DND-41 (cell line): Measurements from ENCODE around the gene WDFY4.

Experiments
- ATAC-seq: fragments of 200-7000 bp; cut with Tn5 transposase; 3 replicates; pipeline ENCODE4 v1.9.1; 2021; ENCODE audit warnings: low read depth; ENCODE audit not compliant: insufficient read depth
- DNase-seq: peaks from one replicate; pipeline ENCODE4 v3.0.0-alpha.2; 2020
- H2AFZ ChIP-seq: 2 replicates; pipeline ENCODE4 v1.6.0; 2012; ENCODE audit warnings: low read depth, low read length
- H3K27ac ChIP-seq: 2 replicates; pipeline ENCODE4 v1.5.1; 2012; ENCODE audit warnings: low read length, inconsistent platforms
- H3K27me3 ChIP-seq: fragments of 200-600 bp; sonication (generic); 2 replicates; pipeline ENCODE4 v1.6.0; 2012; ENCODE audit warnings: low read length, mild to moderate bottlenecking, inconsistent platforms; ENCODE audit not compliant: insufficient read depth, poor library complexity
- H3K36me3 ChIP-seq: 2 replicates; pipeline ENCODE4 v1.5.1; 2012; ENCODE audit warnings: low read length, inconsistent platforms; ENCODE audit not compliant: insufficient read depth
- H3K4me1 ChIP-seq: 2 replicates; pipeline ENCODE4 v1.5.1; 2012; ENCODE audit warnings: mild to moderate bottlenecking, low read length; ENCODE audit not compliant: insufficient read depth
- H3K4me2 ChIP-seq: 2 replicates; pipeline ENCODE4 v1.6.0; 2012; ENCODE audit warnings: mild to moderate bottlenecking, moderate library complexity, low read length, inconsistent platforms; ENCODE audit not compliant: insufficient read depth
- H3K4me3 ChIP-seq, 2 experiments: fragments of 200-600 bp in 1 of 2; shearing (Covaris generic) in 1 of 2; 2 replicates each; pipeline ENCODE4 v1.5.1; 2012 to 2016; ENCODE audit warnings: inconsistent platforms in 2 of 2, low read length in 2 of 2, mild to moderate bottlenecking in 2 of 2, low read depth in 1 of 2, moderate library complexity in 1 of 2
- H3K79me2 ChIP-seq: 2 replicates; pipeline ENCODE4 v1.6.0; 2012; ENCODE audit warnings: low read length, inconsistent platforms; ENCODE audit not compliant: insufficient read depth
- H3K9ac ChIP-seq: 2 replicates; pipeline ENCODE4 v1.6.0; 2012; ENCODE audit warnings: low read depth, mild to moderate bottlenecking, inconsistent platforms, low read length, moderate library complexity
- H3K9me3 ChIP-seq: 2 replicates; pipeline ENCODE4 v1.5.1; 2012; ENCODE audit warnings: low read length, moderate library complexity, mild to moderate bottlenecking, inconsistent platforms; ENCODE audit not compliant: insufficient read depth, severe bottlenecking
- H4K20me1 ChIP-seq: 2 replicates; pipeline ENCODE4 v1.6.0; 2012; ENCODE audit warnings: low read length; ENCODE audit not compliant: insufficient read depth
- CTCF ChIP-seq: IDR thresholded peaks from 2 replicates; pipeline ENCODE4 v1.5.1; 2012; ENCODE audit warnings: borderline replicate concordance, low read length, moderate library complexity, mild to moderate bottlenecking; ENCODE audit not compliant: poor library complexity, severe bottlenecking; ENCODE audit errors: extremely low read depth
- EZH2 ChIP-seq: IDR thresholded peaks from 3 replicates; pipeline ENCODE4 v1.6.1; 2012; ENCODE audit warnings: borderline replicate concordance, low read depth, mild to moderate bottlenecking, moderate library complexity, low read length, inconsistent platforms; ENCODE audit not compliant: severe bottlenecking

Gene WDFY4

GRCh38 chr10:48833674-48834073 is 149.0 kb downstream of the WDFY4 start:
- H2AFZ ChIP-seq = no peak overlapping the region
- H4K20me1 ChIP-seq = no peaks in the 10 kb centered on the region
- ATAC-seq (no peak), DNase-seq (no peak)
- H3K4me3 ChIP-seq = no peak overlapping the region
- H3K27me3 ChIP-seq = no peaks in the 10 kb centered on the region
- no peaks in the 10 kb centered on the region for H3K9me3 ChIP-seq
- no peaks in the 10 kb centered on the region for H3K79me2 ChIP-seq
- no peaks in the 10 kb centered on the region for H3K36me3 ChIP-seq
- H3K27ac ChIP-seq = no peak overlapping the region
- no peak overlapping the region for H3K4me2 ChIP-seq
- H3K4me1 ChIP-seq = no peaks in the 10 kb centered on the region
- H3K9ac ChIP-seq = no peak overlapping the region
- TF ChIP-seq CTCF (no peak), EZH2 (no peak)

DNA sequence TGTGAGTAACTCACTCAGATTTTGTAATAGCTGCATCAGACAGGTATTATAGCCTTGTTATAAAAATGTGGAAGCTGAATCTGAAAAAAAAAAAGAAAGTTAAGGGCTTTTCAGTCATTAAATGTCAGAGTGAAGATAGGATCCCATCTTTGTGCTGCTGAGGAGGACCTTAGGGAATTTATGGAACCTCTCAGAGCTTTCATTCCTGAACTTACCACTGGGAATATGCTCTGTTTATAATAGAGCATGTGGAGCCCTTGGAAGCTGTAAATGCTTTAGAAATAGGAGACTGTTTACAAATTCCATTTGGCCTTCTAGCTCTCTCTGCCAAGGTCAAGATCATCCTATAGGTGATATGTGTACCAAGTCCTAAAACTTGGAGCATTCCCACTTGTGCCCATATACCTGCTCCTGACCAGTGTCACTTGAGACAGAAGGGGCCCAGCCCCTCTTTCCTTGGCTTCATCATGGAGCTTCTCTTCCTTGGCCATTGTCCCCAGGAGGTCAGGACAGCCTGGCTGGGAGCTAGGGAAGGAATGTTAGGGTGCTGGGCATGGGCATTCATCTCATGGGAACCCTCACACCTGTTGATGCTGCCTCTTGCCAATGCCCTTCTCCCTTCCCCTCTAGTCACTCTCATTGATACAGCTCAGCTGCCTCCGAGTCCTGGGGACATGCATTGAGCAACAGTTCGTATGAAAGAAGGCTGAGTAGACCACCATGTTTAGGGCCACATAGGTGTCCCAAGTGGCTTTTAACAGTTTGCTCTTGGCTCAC is 149.7 kb downstream of the WDFY4 start:
- no peak overlapping the region for H2AFZ ChIP-seq
- H3K9me3 ChIP-seq = no peaks in the 10 kb centered on the region
- no peaks in the 10 kb centered on the region for H3K79me2 ChIP-seq
- H3K4me1 ChIP-seq = no peaks in the 10 kb centered on the region
- ATAC-seq = no peak
- TF ChIP-seq EZH2 (no peak), CTCF (no peak)
- no peaks in the 10 kb centered on the region for H3K27me3 ChIP-seq
- no peaks in the 10 kb centered on the region for H4K20me1 ChIP-seq
- no peaks in the 10 kb centered on the region for H3K36me3 ChIP-seq
- no peak for DNase-seq
- H3K4me2 ChIP-seq = no peak overlapping the region
- no peak overlapping the region for H3K9ac ChIP-seq
- no peak overlapping the region for H3K27ac ChIP-seq
- H3K4me3 ChIP-seq = no peak overlapping the region

- Histone ChIP-seq H3K27me3 (no peaks in the 10 kb centered on the region), H3K4me1 (no peaks in the 10 kb centered on the region), H3K36me3 (no peaks in the 10 kb centered on the region), H2AFZ (no peak overlapping the region), H3K9me3 (no peaks in the 10 kb centered on the region), H3K4me3 (no peak overlapping the region), H3K79me2 (no peaks in the 10 kb centered on the region), H3K27ac (no peak overlapping the region), H4K20me1 (no peaks in the 10 kb centered on the region), H3K9ac (no peak overlapping the region), H3K4me2 (no peak overlapping the region)
- TF ChIP-seq CTCF = no peak
- TF ChIP-seq EZH2 = no peak
- no peak for DNase-seq
- no peak for ATAC-seq
Measured at GRCh38 chr10:48835781-48836180, 151.1 kb downstream of the WDFY4 start.

DNA sequence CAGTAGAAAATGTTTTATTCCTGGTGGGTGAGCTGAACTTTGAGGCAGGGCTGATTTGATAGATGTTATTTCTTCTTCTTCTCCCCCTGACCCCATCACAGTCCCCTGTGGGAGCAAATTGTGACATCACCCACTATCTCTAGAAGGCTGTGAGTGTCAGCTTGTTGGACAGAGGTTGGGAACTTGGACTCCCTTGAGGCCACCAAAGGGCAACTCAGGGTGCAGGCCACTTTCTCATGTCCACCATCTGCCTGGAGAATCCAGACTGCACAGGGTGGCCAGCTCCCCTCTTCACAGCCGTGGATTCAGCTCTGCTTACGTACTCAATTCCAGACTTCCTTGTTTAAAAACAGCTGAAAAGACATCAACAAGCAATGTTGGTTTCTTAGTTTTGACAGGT is 151.9 kb downstream of the WDFY4 start:
- Histone ChIP-seq H4K20me1 (no peaks in the 10 kb centered on the region), H3K79me2 (no peaks in the 10 kb centered on the region), H3K27ac (no peak overlapping the region), H2AFZ (no peak overlapping the region), H3K4me2 (no peak overlapping the region), H3K4me1 (no peaks in the 10 kb centered on the region), H3K36me3 (no peaks in the 10 kb centered on the region), H3K9ac (no peak overlapping the region), H3K27me3 (no peaks in the 10 kb centered on the region), H3K9me3 (no peaks in the 10 kb centered on the region), H3K4me3 (no peak overlapping the region)
- no peak for TF ChIP-seq EZH2
- TF ChIP-seq CTCF = no peak
- ATAC-seq = no peak
- DNase-seq = no peak
